Stimulated activated CD8-positive, alpha-beta memory T cell treated with anti-CD3 and anti-CD28 coated beads, Interleukin-4, amount 100 ng/mL, for 4 hours (primary cell): ENCODE measurements around the gene SPARC.

Source experiments
- DNase-seq, 2 donors: peaks; one replicate each; pipeline ENCODE4 v3.0.0-alpha.2; 2020; ENCODE audit warnings: low read depth in 2 of 2, low spot score in 1 of 2

Gene SPARC

GRCh38 chr5:151660616-151661495 is 25.9 kb downstream of the SPARC start:
- no peak for DNase-seq

- peak; percentile 43 to 59 for DNase-seq
These were observed 27.5 kb downstream of the SPARC start for GRCh38 chr5:151659001-151659754.

- no peak for DNase-seq
These were observed 29.6 kb downstream of the SPARC start for GRCh38 chr5:151657114-151657513.

GRCh38 chr5:151656311-151656710 is 30.4 kb downstream of the SPARC start:
- DNase-seq: no peak

GRCh38 chr5:151651997-151652645 is 34.6 kb downstream of the SPARC start:
- DNase-seq: peak; percentile 9 to 25

- DNase-seq: no peak
These were observed 37.7 kb downstream of the SPARC start for GRCh38 chr5:151648988-151649387.

GRCh38 chr5:151648089-151648488 is 38.6 kb downstream of the SPARC start:
- no peak for DNase-seq

GRCh38 chr5:151647320-151647861 is 39.3 kb downstream of the SPARC start:
- no peak for DNase-seq

GRCh38 chr5:151646334-151646733 is 40.4 kb downstream of the SPARC start:
- no peak for DNase-seq

GRCh38 chr5:151643388-151643787 is 43.3 kb downstream of the SPARC start:
- no peak for DNase-seq

GRCh38 chr5:151642472-151643140 is 44.1 kb downstream of the SPARC start:
- DNase-seq: no peak

- DNase-seq: no peak
These were observed 48.1 kb downstream of the SPARC start for GRCh38 chr5:151638619-151639018.

GRCh38 chr5:151637676-151638075 is 49.0 kb downstream of the SPARC start:
- DNase-seq: no peak

GRCh38 chr5:151633892-151634291 is 52.8 kb downstream of the SPARC start:
- DNase-seq: no peak

GRCh38 chr5:151632941-151633340 is 53.8 kb downstream of the SPARC start:
- no peak for DNase-seq

GRCh38 chr5:151632524-151632923 is 54.2 kb downstream of the SPARC start:
- DNase-seq: no peak

- DNase-seq: no peak
These were observed 54.8 kb downstream of the SPARC start for GRCh38 chr5:151631941-151632340.

GRCh38 chr5:151630088-151630487 is 56.6 kb downstream of the SPARC start:
- no peak for DNase-seq

- no peak for DNase-seq
These were observed 58.4 kb downstream of the SPARC start for GRCh38 chr5:151628112-151628823.

- no peak for DNase-seq
These were observed 59.1 kb downstream of the SPARC start for GRCh38 chr5:151627650-151628049.
